Measurements from ENCODE around the gene TUBB4A.
"Not testable (repeated sequence)": the region's sequence is repeated elsewhere in the genome, so short reads cannot be mapped to it uniquely, and the experiment has no call there.

TUBB4A gene

GRCh38 chr19:6501740-6502648 lies at the start of gene TUBB4A:
TSS of gene TUBB4A (minus strand) at chr19:6502309. CDS start at chr19:6502212, 97 bp downstream.
- peak; percentile 42 for DNase-seq

- no peak for DNase-seq
Observed at GRCh38 chr19:6551091-6551490, 49.0 kb upstream of the TUBB4A start.

DNA sequence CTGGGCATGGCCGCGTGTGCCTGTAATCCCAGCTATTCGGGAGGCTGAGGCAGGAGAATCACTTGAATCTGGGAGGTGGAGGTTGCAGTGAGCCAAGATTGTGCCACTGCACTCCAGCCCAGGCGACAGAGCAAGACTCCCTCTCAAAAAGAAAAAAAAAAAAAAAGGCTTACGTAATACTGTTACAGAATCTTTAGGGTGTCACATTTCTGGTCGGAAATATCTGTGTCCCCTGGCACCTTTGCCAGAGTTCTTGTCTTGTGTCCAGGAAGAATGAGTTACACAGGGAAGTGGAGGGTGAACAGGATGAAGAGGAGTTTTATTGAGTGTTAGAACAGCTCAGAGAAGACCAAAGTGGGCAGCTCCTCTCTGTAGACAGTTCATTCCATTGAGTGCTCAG lies 48.6 kb upstream of the TUBB4A start:
- DNase-seq = not testable (repeated sequence)

DNA sequence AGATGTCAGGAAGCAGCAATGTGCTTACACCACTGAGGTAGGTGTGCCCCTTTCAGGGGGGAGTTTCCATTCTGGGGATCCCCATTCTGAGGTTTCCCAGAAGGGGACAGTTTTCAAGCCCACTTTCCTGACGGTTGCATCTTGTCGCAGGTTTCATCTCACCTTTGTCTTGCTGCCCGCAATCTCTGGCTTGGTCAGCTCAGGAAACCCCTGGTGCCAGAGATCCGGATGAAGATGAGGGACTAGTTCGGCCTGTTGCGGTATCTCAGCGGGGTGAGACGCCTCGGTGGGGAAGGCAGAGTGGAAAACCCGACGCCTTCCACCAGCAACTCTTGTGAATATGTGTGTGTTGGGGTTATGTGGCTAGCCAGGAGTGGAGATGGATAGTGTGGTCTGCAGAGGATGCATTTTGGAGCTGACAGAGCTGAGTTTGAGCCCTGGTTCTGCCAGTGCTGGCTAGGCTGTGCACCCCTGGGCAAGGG lies 41.8 kb upstream of the TUBB4A start:
- DNase-seq = no peak

DNA sequence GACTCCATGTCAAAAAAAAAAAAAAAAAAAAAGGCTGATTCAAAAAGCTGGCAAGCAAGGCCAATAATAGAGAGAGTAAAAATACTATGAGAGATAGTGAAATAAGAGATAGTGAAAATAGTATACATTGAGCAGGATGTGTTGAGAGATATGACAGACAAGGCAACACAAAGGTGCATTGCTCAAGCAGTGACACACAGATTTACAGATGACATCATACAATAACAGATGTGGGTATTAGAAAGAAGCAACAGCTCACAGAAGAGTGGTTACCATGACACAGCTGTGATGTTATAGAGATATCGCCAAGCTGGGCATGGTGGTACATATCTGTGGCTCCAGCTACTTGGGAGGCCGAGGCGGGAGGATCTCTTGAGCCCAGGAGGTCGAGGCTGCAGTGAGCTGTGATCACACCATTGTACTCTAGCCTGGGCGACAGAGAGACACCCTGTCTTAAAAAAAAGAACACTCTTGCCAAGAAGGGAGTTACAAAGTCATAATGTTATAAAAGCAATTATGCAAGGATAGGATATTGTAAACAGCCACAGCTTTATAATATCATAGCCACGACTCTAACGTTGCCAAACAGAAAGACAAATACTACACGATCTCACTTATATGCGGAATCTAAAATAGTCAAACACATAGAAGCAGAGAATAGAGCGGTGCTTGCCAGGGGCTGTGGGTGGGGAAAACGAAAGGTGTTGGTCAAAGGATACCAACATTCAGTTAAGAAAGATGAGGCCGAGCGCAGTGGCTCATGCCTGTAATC lies 39.0 kb upstream of the TUBB4A start:
- DNase-seq = no peak

DNA sequence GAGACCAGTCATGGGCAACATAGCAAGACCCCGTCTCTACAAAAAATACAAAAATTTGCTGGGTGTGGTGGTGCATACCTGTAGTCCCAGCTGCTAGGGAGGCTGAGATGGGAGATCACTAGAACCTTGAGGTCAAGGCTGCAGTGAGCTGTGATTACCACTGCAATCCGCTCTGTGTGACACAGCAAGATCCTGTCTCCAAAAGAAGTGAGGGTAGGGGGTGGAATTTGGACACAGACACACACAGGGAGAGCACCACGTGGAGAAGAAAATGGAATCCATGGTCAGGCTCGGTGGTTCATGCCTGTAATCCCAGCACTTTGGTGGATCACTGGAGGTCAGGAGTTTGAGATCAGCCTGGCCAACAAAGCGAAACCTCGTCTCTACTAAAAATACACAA lies 37.4 kb upstream of the TUBB4A start:
- DNase-seq = no peak

DNA sequence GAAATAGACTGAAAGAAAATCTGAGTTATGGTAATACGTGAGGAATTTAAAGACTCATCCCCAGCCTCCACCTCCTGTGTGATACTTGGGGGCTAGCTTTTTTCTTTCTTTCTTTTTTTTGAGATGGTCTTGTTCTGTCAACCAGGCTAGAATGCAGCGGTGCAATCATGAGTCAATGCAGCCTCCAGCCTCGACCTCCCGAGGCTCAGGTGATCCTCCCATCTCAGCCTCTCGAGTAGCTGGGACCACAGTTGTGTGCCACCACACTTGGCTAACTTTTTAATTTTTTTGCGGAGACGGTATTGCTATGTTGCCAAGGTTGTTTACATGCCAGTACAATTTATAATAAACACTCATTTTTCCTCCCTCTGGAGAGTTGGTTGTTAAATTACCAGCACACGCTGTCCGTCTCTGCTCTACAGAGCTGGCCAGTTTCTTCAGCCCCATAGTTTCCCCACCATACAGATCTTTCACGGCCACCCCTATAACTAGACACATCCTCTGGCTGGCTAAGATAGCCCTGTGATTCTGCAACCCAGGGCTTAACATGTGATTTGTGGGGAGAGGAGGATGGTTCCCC lies 33.5 kb upstream of the TUBB4A start:
- DNase-seq = no peak

DNA sequence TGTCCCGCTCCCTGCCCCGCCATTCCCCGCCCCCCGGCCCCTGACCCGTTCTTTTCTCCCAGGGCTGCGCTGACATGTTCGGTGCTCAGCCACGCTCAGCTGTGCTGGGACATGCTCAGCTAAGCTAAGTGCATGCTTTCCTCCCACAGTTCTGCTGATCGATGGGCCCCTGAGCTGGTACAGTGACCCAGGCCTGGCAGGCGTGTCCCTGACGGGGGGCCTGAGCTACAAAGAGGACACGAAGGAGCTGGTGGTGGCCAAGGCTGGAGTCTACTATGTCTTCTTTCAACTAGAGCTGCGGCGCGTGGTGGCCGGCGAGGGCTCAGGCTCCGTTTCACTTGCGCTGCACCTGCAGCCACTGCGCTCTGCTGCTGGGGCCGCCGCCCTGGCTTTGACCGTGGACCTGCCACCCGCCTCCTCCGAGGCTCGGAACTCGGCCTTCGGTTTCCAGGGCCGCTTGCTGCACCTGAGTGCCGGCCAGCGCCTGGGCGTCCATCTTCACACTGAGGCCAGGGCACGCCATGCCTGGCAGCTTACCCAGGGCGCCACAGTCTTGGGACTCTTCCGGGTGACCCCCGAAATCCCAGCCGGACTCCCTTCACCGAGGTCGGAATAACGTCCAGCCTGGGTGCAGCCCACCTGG lies 32.5 kb upstream of the TUBB4A start:
- DNase-seq = no peak

- no peak for DNase-seq
Observed at GRCh38 chr19:6533746-6534418, 31.8 kb upstream of the TUBB4A start.

- DNase-seq = no peak
Observed at GRCh38 chr19:6533000-6533328, 30.9 kb upstream of the TUBB4A start.

DNA sequence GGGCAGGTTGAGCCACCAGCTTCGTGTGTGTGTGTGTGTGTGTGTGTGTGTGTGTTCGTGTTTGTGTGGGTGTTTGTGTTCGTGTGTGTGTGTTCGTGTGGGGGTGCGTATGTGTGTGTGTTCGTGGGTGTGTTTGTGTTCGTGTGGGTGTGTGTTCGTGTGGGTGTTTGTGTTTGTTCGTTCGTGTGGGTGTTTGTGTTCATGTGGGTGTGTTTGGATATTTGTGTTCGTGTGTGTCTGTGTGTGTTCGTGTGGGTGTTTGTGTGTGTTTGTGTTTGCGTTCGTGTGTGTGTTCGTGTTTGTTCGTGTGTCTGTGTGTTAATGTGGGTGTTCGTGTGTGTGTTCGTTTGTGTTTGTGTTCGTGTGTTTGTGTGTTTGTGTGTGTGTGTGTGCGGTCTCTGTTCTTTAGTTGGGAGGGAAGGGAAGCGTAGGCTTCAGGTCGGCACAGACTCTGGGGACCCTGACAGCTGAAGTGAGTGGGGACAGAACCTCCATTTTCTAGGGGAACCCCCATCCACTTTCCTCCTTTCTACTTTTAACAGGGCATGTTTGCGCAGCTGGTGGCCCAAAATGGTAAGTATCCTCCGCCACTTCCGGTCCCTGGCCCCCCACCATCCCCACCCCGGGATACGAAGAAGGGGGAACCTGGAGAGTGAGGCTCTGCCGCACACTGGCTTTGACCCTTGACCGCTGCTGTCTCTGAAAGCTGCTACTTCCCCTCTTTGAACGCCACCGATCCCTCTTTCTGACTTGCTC lies 30.3 kb upstream of the TUBB4A start:
- DNase-seq = no peak

DNA sequence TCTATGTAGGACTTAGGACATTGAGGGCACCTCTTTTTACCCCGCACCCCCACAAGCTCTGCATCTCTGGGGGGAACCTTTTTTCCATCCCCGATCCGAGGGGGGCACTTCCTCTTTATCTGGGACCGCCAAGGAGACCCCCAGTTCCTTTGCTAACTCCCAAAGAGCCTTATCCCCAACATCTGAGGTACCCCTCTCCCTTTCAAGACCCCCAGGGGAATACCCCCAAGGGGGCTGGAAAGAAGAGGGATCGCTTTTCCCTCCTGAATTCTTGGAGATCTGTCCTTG lies 29.8 kb upstream of the TUBB4A start:
- DNase-seq = no peak

- DNase-seq = no peak
Observed at GRCh38 chr19:6531163-6531955, 29.2 kb upstream of the TUBB4A start.

GRCh38 chr19:6530386-6531162 lies 28.5 kb upstream of the TUBB4A start, which contains the start of gene TNFSF9:
TSS of gene TNFSF9 (plus strand) at chr19:6531026. CDS start at chr19:6531037, 11 bp downstream.
- peak; percentile 84 for DNase-seq

DNA sequence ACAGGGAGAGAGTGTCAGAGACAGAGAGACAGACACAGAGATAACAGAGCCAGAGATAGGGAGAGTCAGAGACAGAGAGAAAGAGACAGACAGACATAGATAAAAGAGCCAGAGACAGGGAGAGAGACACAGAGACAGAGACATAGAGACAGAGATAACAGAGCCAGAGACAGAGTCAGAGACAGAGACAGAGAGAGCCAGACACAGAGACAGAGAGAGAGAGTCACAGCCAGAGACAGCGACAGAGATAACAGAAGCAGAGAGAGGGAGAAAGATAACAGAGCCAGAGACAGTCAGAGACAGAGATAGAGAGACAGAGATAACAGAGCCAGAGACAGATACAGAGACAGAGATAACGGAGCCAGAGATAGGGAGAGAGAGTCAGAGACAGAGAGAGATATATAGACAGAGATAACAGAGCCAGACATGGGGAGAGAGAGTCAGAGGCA lies 27.9 kb upstream of the TUBB4A start:
- no peak for DNase-seq

GRCh38 chr19:6529351-6529750 lies 27.2 kb upstream of the TUBB4A start:
- DNase-seq = no peak

DNA sequence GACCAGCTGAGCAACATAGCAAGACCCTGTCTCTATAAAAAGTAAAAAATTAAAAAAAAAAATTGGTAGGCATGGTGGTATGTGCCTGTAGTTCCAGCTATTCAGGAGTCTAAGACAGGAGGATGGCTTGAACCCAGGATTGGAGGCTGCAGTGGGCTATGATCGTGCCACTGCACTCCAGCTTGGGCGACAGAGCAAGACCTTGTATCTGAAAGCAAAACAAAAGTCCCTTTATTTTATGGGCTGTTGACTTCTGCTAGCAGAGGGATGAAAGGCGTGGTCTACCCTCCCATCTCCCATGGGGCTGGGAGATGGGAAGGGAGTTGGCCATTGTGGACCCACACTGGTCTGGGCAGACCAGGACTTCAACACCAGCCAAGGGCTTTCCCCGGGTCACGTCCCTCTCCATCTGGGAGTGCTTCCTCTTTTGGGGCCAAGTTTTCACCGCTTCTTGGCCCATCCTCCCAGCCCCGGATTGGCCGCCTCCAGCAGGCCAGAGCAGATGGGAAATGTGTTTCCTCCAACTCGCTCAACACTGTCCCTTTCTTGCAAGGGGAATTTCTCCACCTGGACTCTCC lies 26.5 kb upstream of the TUBB4A start:
- DNase-seq = no peak

GRCh38 chr19:6527893-6528543 lies 25.9 kb upstream of the TUBB4A start:
- DNase-seq = no peak

DNA sequence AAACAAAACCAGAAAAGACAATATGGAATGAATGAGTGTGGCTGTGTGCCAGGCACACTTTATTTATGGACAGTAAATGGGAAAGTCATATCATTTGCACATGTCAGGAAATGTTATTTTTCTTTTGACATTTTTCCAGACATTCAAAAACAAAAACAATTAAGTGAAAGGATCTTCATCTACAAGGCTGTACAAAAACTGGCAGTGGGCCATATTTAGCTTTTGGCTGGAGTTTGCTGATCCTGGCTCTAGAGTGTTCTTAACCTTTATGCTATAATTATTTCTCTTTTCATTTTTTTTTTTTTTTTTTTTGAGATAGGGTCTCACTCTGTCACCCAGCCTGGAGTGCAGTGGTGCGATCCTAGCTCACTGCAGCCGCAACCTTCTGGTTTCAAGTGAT lies 22.2 kb upstream of the TUBB4A start:
- no peak for DNase-seq

All from stimulated activated CD4-positive, alpha-beta T cell treated with anti-CD3 and anti-CD28 coated beads, Interleukin-4, amount 100 ng/mL, for 24 hours (primary cell).